ENCODE results near the gene SELENOT. TPM values are rescaled to one million over a fixed set of nuclear protein-coding genes. Genes with fewer than 3 reads are reported as not detected.
"Not testable (repeated sequence)": the region's sequence is repeated elsewhere in the genome, so short reads cannot be mapped to it uniquely, and the experiment has no call there.

Gene SELENOT
- total RNA-seq, 1 donor from 2014 or later, result 131 TPM

- intact Hi-C loops (cut with micrococcal nuclease), result no loop called here
Observed at GRCh38 chr3:150605998-150606641, 3.0 kb downstream of the SELENOT start.

DNA sequence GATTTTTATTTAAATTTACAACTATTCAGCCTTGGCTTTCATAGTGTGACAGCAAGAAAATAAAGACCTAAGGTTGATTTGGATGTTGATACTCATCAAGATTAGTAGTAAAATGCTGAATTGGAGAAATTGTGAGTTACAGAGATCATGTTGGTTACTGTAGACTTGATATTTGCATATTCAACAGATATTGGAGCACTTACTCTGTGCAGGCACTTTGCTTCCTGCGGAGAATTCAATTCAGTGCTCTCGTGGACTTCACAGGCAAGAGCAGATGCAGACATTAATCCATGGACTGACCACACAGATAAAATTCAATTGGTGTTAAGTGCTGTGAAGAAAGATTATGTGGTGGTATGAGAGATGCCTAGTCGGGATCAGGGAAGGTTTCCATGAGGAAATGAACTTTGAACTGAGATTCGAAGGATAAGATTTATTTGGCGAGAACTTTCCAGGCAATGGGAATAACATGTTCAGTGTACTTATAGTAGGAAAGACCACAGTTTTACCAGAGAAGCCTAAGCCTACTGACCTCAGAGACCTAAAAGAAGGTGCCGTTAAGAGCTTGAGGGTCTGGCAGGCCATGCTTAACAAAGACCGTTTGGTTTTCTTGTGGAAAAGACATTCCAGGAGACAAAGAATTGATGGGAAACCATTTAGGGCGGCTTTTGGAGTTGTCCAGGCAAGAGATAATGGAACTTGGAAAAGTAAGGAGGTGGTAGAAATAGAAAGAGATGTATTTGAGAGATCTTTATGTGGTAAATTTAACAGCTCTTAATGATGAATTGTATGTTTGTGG lies 4.3 kb downstream of the SELENOT start:
- intact Hi-C loops (cut with micrococcal nuclease), result no loop called here

- intact Hi-C loops (cut with micrococcal nuclease), result no loop called here
Observed at GRCh38 chr3:150609988-150610387, 6.9 kb downstream of the SELENOT start.

GRCh38 chr3:150610785-150611184 lies 7.7 kb downstream of the SELENOT start:
- intact Hi-C loops (cut with micrococcal nuclease), result no loop called here

- intact Hi-C loops (cut with micrococcal nuclease), result loop anchor here (1.0 kb wide), 1 partner anchor 8 kb away; the partner anchor contains the start of gene SELENOT
Observed at GRCh38 chr3:150611666-150612065, 8.5 kb downstream of the SELENOT start.

DNA sequence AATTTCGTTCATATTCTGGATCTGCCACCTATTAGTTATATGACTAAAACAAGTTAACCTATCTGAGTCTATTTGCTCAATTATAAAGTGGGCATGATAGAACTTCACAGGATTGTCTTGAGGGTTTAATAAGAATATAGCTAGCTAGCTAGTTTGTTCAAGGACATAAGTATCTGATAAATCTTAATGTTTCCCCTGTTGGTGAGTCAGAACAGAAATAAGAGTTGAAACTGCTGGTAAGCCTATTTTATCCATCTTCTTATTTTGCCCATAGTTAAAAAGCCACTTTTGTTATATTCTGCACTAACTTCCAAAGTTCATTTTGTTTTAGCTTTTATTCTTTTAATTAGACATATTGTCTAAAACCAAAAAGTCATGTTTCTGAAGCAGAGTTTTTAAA lies 9.4 kb downstream of the SELENOT start:
- intact Hi-C loops (cut with micrococcal nuclease), result loop anchor here (1.0 kb wide), 1 partner anchor 9 kb away; the partner anchor contains the start of gene SELENOT

GRCh38 chr3:150613034-150613433 lies 9.9 kb downstream of the SELENOT start:
- intact Hi-C loops (cut with micrococcal nuclease), result no loop called here

- intact Hi-C loops (cut with micrococcal nuclease), result no loop called here
Observed at GRCh38 chr3:150613709-150614480, 10.8 kb downstream of the SELENOT start.

GRCh38 chr3:150620002-150620689 lies 17.0 kb downstream of the SELENOT start:
- intact Hi-C loops (cut with micrococcal nuclease), result no loop called here

DNA sequence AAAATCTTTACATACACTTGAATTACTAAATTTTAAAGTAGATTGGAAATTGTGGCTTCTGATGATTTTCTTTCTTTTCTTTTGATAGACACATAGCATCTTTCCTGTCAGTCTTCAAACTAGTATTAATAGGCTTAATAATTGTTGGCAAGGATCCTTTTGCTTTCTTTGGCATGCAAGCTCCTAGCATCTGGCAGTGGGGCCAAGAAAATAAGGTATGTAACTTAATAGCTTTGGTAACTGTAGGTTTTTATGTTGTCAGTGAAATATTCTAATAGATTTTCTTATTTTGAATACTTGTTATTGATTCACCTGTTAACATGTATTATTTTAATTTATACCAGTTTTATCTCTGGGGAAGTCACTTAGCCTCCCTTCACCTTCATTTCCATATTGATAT lies 19.8 kb downstream of the SELENOT start:
- intact Hi-C loops (cut with micrococcal nuclease), result not testable (repeated sequence)

GRCh38 chr3:150623945-150624344 lies 20.8 kb downstream of the SELENOT start:
- intact Hi-C loops (cut with micrococcal nuclease), result no loop called here

- intact Hi-C loops (cut with micrococcal nuclease), result no loop called here
Observed at GRCh38 chr3:150626148-150626930, 23.2 kb downstream of the SELENOT start.

DNA sequence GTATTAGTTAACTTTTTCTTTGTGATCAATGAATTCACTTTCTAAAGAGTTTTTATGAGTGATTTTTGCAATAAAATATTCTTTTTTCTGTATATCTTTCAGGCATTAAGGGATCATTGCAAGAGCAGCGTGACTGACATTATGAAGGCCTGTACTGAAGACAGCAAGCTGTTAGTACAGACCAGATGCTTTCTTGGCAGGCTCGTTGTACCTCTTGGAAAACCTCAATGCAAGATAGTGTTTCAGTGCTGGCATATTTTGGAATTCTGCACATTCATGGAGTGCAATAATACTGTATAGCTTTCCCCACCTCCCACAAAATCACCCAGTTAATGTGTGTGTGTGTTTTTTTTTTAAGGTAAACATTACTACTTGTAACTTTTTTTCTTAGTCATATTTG lies 24.4 kb downstream of the SELENOT start:
- intact Hi-C loops (cut with micrococcal nuclease), result no loop called here

DNA sequence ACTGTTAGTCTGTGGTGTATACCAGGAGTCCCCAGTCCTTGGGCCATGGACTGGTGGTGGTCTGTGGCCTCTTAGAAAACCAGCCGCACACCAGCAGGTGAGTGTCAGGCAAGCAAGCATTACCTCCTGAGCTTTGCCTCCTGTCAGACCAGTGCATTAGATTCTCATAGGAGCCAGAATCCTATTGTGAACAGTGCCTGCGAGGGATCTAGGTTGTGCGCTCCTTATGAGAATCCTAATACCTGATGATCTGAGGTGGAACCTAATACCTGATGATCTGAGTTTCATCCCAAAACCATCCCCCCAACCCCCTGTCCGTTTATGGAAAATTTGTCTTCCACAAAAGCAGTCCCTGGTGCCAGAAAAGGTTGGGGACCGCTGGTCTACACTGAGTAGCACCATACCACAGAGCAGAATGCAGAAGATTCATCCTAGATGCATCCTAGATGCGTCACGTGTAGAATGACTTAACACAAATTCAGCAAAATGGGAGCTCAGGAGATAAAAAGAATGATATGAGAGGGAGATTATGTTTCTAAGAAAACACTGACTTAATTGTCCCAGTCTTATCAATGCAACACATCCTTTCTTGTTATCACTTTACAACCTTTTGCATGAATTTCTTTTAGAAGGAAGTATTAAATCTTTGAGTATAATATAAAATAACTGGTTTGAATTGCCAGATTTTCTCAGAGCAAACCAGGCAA lies 28.5 kb downstream of the SELENOT start:
- intact Hi-C loops (cut with micrococcal nuclease), result no loop called here

- intact Hi-C loops (cut with micrococcal nuclease), result loop anchor here (1.0 kb wide), 1 partner anchor 68 kb away; the partner anchor contains the start of gene ERICH6
Observed at GRCh38 chr3:150635076-150635475, 32.0 kb downstream of the SELENOT start.

GRCh38 chr3:150635526-150635925 lies 32.4 kb downstream of the SELENOT start:
- intact Hi-C loops (cut with micrococcal nuclease), result loop anchor here (1.0 kb wide), 1 partner anchor 68 kb away; the partner anchor contains the start of gene ERICH6

DNA sequence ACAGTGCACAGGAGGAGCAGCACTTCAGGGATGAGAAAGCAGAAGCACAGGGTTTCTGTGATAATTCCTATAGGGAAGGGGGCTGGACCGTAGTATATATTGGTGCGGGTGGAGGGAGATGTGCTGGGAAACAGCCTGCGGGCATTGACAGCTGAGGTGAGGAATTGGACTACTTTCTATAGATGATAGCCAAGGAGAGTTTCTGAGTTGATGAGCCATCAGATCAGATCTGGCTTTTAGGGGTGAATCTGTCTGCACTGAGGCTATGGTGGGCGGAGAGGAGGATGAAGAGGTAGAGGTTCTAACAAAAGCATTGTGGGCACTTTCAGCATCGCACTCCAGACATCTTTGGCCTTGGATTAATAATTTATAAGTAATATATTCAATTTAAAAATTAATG lies 33.1 kb downstream of the SELENOT start:
- intact Hi-C loops (cut with micrococcal nuclease), result no loop called here

GRCh38 chr3:150639262-150639661 lies 36.1 kb downstream of the SELENOT start:
- intact Hi-C loops (cut with micrococcal nuclease), result no loop called here

DNA sequence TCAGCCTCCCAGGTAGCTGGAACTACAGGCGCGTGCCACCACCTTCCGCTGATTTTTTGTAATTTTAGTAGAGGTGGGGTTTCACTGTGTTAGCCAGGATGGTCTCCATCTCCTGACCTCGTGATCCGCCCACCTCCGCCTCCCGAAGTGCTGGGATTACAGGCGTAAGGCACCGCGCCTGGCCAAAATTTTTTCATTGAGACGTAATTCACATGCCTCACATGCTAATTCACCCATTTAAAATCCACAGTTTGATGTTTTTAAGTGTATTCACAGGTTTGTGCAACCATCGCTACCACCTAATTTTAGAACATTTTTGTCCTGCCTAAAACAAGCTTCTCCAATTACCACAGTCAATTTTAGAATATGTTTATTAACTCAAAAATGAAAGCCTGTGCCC lies 37.1 kb downstream of the SELENOT start:
- intact Hi-C loops (cut with micrococcal nuclease), result no loop called here

DNA sequence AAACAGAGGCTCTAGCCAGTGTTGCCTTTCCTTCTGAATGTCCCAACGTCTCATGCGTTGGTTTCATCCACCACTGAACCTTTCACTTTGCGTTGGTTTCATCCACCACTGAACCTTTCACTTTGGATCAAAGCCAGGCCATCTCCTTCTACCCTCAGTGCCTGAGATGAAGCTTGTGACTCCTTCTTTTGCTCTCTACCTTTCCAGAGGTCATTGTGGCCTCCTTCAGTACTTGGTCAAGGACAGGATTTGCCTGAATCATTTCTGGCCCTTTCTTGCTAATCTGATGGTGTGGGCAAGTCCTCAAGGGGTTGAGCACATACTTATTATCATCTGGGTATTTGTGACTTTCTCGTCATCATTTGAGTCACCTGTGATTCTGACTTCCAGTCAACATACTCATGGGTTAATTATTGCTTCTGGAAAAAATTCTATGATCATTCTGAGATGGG lies 50.0 kb downstream of the SELENOT start:
- intact Hi-C loops (cut with micrococcal nuclease), result no loop called here

All from T-helper 1 cell treated with Interleukin-12 subunit alpha and Interleukin-12 subunit beta and Interleukin-4 antibody, amounts not matched to agents 30 ng/mL and 1 ng/mL, for 36 hours (primary cell).